Activated T-helper 2 cell treated with anti-CD3 and anti-CD28 coated beads, Interferon-gamma antibody, Interleukin-2, Interleukin-4, amounts not matched to agents 10 μg/mL and 5 μg/mL and 100 μg/mL, durations not matched to agents 14 hours and 24 hours and 36 hours (primary cell): Measurements from ENCODE around the gene CDHR4. TPM values are rescaled to one million over a fixed set of nuclear protein-coding genes. Genes with fewer than 3 reads are reported as not detected.
"Not testable (repeated sequence)": the region's sequence is repeated elsewhere in the genome, so short reads cannot be mapped to it uniquely, and the experiment has no call there.

Experiments used
- DNase-seq: peaks from one replicate; pipeline ENCODE4 v3.0.0; 2021; ENCODE audit warnings: low spot score
- H3K27ac Mint-ChIP-seq: one replicate; pipeline ENCODE4 v1.8.0; 2021; ENCODE audit warnings: mixed read lengths
- H3K27me3 Mint-ChIP-seq: one replicate; pipeline ENCODE4 v1.8.0; 2021; ENCODE audit warnings: low read depth, mixed read lengths
- H3K36me3 Mint-ChIP-seq: one replicate; pipeline ENCODE4 v1.8.0; 2021; ENCODE audit warnings: low read depth, mixed read lengths
- H3K4me1 Mint-ChIP-seq: one replicate; pipeline ENCODE4 v1.8.0; 2021; ENCODE audit warnings: low read depth, mixed read lengths
- H3K4me3 Mint-ChIP-seq: one replicate; pipeline ENCODE4 v1.8.0; 2021; ENCODE audit warnings: low read depth, mild to moderate bottlenecking, moderate library complexity, mixed read lengths
- H3K9me3 Mint-ChIP-seq: one replicate; pipeline ENCODE4 v1.8.0; 2021; ENCODE audit warnings: mixed read lengths
- intact Hi-C: fragments of 100-400 bp; cut with micrococcal nuclease; formaldehyde crosslinking; loops from one replicate; pipeline ENCODE4 v1.15.1; 2023
- total RNA-seq: library from RNA; stranded (reverse); gene quantifications from 2 replicates; pipeline ENCODE4 v1.2.3, GENCODE V29; 2022

CDHR4 gene
- total RNA-seq, 1 donor from 2014 or later = not detected

DNA sequence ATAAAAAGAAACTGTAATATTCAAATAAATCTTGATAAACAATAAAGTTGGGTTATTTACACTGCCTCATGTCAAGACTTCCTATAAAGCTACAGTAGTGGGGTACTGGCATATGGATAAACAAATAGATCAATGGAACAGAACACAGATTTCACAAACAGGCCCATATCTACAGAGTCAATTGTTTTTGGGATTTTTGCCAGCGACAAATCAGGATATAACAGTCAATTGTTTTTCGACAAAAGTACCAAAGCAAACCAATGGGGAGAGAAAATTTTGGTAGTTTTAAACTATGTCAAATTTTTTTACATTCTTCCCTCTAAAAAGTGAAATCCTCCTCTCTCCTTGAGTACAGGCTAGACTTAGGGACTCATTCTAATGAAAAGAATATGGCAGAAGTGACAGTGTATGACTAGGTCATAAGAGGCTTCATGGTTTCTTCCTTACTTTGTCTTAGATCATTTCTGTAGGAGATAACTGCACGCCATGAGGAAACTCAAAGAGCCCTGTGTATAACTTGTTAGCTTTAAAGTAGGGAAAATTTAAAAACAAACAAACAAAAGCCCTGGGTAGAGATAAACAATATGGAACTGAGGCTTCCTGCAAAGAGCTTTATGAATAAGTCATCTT is 30.3 kb downstream of the CDHR4 start:
- Mint-ChIP-seq H3K4me1 (peaks cover 13% of the 10 kb centered on the region), H3K36me3 (peaks cover 20% of the 10 kb centered on the region), H3K27ac (no peak overlapping the region), H3K4me3 (no peak overlapping the region), H3K9me3 (no peaks in the 10 kb centered on the region), H3K27me3 (no peaks in the 10 kb centered on the region)
- intact Hi-C loops = no loop called here
- no peak for DNase-seq

DNA sequence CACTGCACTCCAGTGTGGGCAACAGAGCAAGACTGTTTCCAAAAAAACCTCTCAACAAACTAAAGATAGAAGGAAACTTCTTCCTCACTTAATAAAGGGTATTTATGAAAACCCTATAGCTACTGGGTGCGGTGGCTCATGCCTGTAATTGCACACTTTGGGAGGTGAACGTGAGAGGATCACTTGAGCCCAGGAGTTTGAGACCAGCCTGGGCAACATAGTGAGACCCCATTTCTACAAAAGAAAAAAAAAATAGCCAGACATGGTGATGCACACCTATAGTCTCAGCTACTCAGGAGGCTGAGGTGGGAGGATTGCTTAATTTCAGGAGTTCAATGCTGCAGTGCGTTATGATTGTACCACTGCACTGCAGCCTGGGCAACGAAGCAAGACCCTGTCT is 35.7 kb downstream of the CDHR4 start:
- no peak overlapping the region for H3K4me3 Mint-ChIP-seq
- peaks cover 8% of the 10 kb centered on the region for H3K36me3 Mint-ChIP-seq
- DNase-seq = no peak
- no peak overlapping the region for H3K27ac Mint-ChIP-seq
- intact Hi-C loops = no loop called here
- no peaks in the 10 kb centered on the region for H3K27me3 Mint-ChIP-seq
- H3K9me3 Mint-ChIP-seq = no peaks in the 10 kb centered on the region
- H3K4me1 Mint-ChIP-seq = peaks cover 5% of the 10 kb centered on the region

DNA sequence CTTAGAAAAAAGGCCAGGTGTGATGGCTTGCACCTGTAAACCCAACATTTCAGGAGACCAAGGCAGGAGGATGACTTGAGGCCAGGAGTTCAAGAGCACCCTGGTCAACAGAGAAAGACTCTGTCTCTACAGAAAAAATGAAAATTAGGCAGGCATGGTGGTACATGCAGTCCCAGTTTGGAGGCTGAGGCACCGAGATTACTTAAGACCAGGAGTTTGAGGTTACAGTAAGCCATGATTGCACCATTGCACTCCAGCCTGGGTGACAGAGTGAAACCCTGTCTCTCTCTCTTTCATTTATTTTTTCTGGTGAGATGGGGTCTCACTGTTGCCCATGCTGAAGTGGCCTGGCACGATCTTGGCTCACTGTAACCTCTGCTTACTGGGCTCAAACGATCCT is 38.0 kb downstream of the CDHR4 start:
- Mint-ChIP-seq H3K9me3 (no peaks in the 10 kb centered on the region), H3K4me3 (no peak overlapping the region), H3K27ac (no peak overlapping the region), H3K27me3 (no peaks in the 10 kb centered on the region), H3K4me1 (peaks cover 5% of the 10 kb centered on the region), H3K36me3 (peaks cover 7% of the 10 kb centered on the region)
- intact Hi-C loops = no loop called here
- no peak for DNase-seq

DNA sequence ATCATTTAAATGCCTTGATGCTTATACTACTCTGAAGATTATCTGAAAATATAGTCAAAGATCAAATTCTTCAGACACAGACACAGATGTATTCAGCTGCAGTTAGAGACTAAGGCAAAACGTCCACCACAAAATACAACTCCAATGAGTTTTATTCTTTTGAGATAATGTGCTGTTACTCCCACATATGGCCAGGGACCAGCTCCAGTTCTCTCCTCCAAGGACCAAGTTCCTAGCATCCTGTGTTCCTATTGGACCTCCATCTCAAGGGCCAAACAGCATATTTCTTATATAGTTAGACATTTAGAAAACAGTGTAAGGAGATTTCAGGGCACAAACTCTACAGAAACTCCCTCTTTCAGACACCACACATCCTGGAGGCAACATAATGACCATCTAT is 40.4 kb downstream of the CDHR4 start:
- Mint-ChIP-seq H3K27ac (no peak overlapping the region), H3K4me1 (no peaks in the 10 kb centered on the region), H3K4me3 (no peak overlapping the region), H3K36me3 (peaks cover 5% of the 10 kb centered on the region), H3K9me3 (no peaks in the 10 kb centered on the region), H3K27me3 (no peaks in the 10 kb centered on the region)
- no peak for DNase-seq
- intact Hi-C loops = no loop called here

DNA sequence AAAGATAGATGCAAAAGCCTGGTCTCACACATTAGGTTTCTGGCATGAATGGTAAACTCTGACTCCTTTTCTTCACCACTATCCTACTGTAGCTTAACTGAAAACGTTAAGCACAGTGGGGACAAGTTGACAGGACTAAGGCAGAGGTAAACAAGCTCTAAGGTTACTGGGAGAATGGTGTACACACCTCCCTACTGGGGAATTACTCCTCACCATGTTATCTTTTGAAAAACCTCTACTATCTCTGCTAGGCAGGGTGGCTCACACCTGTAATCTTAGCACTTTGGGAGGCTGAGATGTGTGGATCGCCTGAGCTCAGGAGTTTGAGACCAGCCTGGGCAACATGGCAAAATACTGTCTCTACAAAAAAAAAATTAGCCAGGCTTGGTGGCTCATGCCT is 42.5 kb downstream of the CDHR4 start:
- Mint-ChIP-seq H3K4me1 (no peaks in the 10 kb centered on the region), H3K4me3 (no peak overlapping the region), H3K27me3 (no peaks in the 10 kb centered on the region), H3K9me3 (no peaks in the 10 kb centered on the region), H3K27ac (no peak overlapping the region), H3K36me3 (peaks cover 9% of the 10 kb centered on the region)
- intact Hi-C loops = no loop called here
- no peak for DNase-seq

DNA sequence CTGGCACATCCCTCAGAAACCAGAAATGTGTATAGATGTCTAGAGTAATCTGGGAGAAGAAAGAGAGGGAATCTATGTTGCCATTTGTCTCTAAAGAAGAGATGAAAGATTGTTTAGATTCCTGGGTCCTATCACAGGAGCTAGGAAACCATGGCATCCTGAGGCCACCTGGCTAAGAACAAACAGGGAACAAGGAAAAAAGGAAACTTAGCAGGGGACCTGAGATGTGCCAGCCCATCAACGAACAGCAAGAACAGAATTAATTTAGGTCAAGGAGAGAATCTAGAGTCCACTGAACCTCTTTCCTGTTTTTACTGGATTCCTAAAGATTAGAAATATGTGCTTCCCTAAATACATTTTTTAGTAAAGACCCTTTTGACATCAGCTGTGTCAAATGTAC is 43.6 kb downstream of the CDHR4 start:
- Mint-ChIP-seq H3K36me3 (peaks cover 9% of the 10 kb centered on the region), H3K27ac (no peak overlapping the region), H3K27me3 (no peaks in the 10 kb centered on the region), H3K9me3 (no peaks in the 10 kb centered on the region), H3K4me3 (no peak overlapping the region), H3K4me1 (no peaks in the 10 kb centered on the region)
- intact Hi-C loops = no loop called here
- no peak for DNase-seq

DNA sequence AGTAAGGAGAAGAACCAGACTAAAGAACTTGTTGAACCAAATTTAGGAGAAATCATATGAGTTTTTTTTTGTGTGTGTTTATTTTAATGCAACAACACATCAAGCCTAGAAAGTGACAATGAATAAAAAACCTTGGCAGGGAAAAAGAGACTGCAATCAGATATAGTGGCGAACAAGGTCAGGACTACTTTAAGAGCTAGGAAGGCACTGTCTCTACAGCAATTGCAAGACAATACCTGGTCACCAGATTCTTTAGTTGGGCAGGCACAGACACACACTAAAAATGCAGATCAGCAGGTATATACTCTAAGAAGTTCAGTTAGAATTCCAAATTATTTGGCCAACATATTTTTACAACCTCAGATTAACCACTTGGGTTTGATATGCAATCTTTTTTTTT is 45.1 kb downstream of the CDHR4 start:
- Mint-ChIP-seq H3K4me1 (no peaks in the 10 kb centered on the region), H3K36me3 (peaks cover 12% of the 10 kb centered on the region)
- intact Hi-C loops = no loop called here

DNA sequence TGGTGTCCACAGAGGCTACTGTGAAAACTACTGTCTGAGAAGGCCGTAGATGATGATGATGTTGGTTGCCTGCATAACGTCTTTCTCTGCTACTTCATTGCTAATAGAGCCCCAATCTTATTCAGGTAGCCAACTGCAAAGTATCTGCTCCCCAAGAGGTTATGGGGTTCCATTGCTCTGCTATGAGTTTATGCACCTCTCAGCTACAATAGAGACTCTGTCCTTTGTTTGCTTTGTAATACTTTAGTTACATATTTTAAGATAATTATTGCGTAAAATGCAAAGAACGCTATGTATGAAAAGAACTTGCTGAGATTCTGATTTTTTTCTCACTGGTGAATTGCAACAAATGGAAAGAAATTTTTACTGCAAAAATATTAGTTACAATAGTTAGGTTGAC is 48.2 kb downstream of the CDHR4 start:
- H3K4me3 Mint-ChIP-seq = no peak overlapping the region
- DNase-seq = no peak
- no peaks in the 10 kb centered on the region for H3K27me3 Mint-ChIP-seq
- no peaks in the 10 kb centered on the region for H3K4me1 Mint-ChIP-seq
- no peak overlapping the region for H3K27ac Mint-ChIP-seq
- peaks cover 20% of the 10 kb centered on the region for H3K36me3 Mint-ChIP-seq
- intact Hi-C loops = no loop called here
- H3K9me3 Mint-ChIP-seq = no peaks in the 10 kb centered on the region

More for the DNA sequence above, 45.1 kb downstream of the CDHR4 start:
- no peak overlapping the region for H3K4me3 Mint-ChIP-seq
- no peaks in the 10 kb centered on the region for H3K9me3 Mint-ChIP-seq
- no peaks in the 10 kb centered on the region for H3K27me3 Mint-ChIP-seq
- H3K27ac Mint-ChIP-seq = no peak overlapping the region
- DNase-seq = no peak

DNA sequence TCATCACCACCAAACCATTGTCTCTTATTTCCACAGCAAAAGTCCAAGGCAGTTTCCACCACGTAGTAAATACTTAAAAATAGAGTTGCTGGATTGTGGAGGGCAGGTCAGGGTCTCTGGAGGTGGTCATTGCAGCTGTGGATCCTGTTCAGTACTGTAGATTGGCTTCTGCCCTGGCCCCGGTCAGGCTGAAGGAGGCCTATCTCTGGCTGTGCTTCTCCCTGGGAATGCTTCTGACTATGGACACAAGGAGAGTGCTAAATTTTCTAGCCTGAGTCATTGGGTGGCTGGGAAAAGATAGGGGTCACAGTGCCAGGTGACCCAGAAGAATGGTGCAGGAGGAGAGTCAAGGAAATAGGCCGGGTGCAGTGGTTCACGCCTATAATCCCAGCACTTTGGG is 49.6 kb downstream of the CDHR4 start:
- peaks cover 16% of the 10 kb centered on the region for H3K36me3 Mint-ChIP-seq
- no peak overlapping the region for H3K27ac Mint-ChIP-seq
- no peaks in the 10 kb centered on the region for H3K27me3 Mint-ChIP-seq
- H3K4me3 Mint-ChIP-seq = no peak overlapping the region
- peaks cover under 1% of the 10 kb centered on the region for H3K4me1 Mint-ChIP-seq
- DNase-seq = no peak
- intact Hi-C loops = no loop called here
- no peaks in the 10 kb centered on the region for H3K9me3 Mint-ChIP-seq

DNA sequence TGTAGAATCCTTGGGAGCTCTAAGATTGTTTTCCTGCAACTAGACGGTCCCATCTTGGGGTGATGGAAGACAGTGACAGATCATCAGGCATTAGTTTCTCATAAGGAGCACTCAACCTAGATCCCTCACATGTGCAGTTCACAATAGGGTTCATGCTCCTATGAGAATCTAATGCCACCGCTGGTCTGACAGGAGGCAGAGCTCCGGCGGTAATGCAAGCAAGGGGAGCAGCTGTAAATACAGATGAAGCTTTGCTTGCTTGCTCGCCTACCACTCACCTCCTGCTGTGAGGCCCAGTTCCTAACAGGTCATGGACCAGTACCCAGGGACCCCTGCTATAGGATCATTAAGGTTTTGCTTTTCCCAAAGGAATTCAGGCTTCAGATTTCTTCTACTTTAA is 50.8 kb downstream of the CDHR4 start:
- DNase-seq, H3K27me3 Mint-ChIP-seq, intact Hi-C loops, H3K4me1 Mint-ChIP-seq, H3K27ac Mint-ChIP-seq, H3K9me3 Mint-ChIP-seq, H3K4me3 Mint-ChIP-seq: not testable (repeated sequence)
- H3K36me3 Mint-ChIP-seq = peaks cover 23% of the 10 kb centered on the region

DNA sequence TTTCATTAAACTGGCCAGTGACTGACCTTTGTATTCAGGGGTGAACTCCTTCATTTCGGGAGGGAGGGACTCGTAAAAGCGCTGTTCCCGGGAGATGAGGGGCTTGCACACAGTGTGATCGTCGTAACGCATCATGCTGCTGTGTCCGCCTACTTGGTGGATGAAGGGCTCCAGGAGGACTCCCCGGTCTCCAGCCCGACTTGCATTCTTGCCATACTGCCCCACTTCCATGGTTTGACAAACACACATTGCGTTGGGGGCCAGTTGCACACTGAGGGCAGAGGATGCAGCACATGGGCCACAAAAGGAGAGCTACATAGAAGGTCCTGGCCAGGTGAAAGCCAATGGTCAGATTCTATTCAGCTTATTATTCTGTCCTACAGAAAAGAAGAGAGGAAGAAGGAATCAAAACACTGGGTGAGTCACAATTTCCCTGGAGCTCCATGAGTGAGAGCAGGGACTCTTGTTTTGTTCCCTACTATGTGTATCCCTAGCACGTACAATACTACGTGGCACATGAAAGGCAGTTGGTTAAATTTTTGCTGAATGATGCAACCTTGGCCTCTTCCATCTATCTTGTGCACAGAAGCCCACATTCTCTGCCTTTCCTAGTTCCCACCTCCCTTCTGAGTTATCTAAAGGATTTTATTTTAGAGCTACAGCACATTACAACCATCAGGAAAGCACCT is 51.7 kb downstream of the CDHR4 start:
- no peak overlapping the region for H3K4me3 Mint-ChIP-seq
- peaks cover 21% of the 10 kb centered on the region for H3K36me3 Mint-ChIP-seq
- H3K27me3 Mint-ChIP-seq = no peaks in the 10 kb centered on the region
- peaks cover 2% of the 10 kb centered on the region for H3K4me1 Mint-ChIP-seq
- intact Hi-C loops = no loop called here
- no peak overlapping the region for H3K27ac Mint-ChIP-seq
- H3K9me3 Mint-ChIP-seq = no peaks in the 10 kb centered on the region
- DNase-seq = no peak

DNA sequence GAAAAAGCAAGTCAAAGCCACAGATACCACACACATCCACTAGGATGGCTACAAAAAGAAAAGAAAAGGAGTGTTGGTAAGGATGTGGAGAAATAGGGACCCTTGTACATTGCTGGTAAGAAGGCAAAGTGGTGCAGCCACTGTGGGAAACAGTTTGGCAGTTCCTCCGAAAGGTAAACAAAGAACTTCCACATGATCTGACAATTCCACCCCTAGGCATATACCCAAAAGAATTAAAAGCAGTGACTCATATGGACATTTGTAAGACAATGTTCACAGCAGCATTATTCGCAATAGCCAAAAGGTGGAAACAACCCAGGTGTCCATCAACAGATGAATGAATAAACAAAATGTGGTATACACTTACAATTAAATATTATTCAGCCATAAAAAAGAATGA is 53.7 kb downstream of the CDHR4 start:
- H3K4me1 Mint-ChIP-seq = peaks cover 2% of the 10 kb centered on the region
- intact Hi-C loops = no loop called here
- H3K4me3 Mint-ChIP-seq = no peak overlapping the region
- no peak overlapping the region for H3K27ac Mint-ChIP-seq
- DNase-seq = no peak
- peaks cover 20% of the 10 kb centered on the region for H3K36me3 Mint-ChIP-seq
- H3K9me3 Mint-ChIP-seq = no peaks in the 10 kb centered on the region
- H3K27me3 Mint-ChIP-seq = no peaks in the 10 kb centered on the region
